ENCODE data around the gene DUSP28. TPM values are rescaled to one million over a fixed set of nuclear protein-coding genes. Genes with fewer than 3 reads are reported as not detected.

The DUSP28 gene, protein sequence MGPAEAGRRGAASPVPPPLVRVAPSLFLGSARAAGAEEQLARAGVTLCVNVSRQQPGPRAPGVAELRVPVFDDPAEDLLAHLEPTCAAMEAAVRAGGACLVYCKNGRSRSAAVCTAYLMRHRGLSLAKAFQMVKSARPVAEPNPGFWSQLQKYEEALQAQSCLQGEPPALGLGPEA
- total RNA-seq, result 2.5 and 4.6 TPM in 2 replicates

DNA sequence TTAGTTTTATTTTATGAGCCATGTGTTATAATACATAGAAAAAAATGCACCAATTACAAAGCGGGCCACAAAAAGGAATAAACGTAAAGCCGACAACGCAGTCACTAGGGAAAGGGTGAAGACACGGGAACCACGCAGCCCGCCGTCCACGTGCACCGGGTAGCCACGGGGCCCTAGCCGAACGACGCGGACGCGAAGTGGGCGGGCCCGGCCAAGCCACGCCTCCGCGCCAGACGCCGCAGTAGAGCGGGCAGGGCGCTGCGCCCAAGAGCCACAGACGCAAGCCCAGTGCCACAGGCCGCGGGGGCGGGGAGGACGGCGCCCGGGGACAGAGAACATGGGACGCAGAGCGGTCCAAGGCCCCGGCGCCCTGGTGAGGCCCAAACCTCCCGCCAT is at the start of gene DUSP28:
Gene DUSP28, plus strand, starts transcription at position 274 of the 396 bp plus-strand sequence. CDS start 328 bp downstream, outside the sequence.

DNA sequence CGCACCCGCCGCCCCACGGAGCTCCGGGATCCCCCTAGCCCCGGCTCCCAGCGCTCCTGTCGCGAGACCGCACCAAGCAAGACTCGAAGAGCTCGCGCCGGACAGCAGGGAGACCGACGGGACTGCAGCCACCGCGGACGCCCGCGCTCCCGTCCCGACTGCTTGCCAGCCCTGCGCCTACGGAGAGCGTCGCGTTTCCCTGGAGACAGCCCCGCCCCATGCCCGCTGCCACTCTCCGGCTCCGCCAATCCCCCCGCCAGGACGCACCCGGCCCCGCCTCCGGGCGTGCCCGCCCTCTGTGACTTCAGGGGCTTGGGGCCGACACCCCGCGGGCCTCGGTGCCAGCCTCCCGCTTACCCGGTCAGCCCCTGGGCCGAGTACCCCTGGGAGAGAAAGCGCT is 2.3 kb upstream of the DUSP28 start, which contains the start of gene ANKMY1:
Gene ANKMY1, minus strand, starts transcription at position 181 of the 400 bp plus-strand sequence. CDS start 653 bp downstream, outside the sequence.

DNA sequence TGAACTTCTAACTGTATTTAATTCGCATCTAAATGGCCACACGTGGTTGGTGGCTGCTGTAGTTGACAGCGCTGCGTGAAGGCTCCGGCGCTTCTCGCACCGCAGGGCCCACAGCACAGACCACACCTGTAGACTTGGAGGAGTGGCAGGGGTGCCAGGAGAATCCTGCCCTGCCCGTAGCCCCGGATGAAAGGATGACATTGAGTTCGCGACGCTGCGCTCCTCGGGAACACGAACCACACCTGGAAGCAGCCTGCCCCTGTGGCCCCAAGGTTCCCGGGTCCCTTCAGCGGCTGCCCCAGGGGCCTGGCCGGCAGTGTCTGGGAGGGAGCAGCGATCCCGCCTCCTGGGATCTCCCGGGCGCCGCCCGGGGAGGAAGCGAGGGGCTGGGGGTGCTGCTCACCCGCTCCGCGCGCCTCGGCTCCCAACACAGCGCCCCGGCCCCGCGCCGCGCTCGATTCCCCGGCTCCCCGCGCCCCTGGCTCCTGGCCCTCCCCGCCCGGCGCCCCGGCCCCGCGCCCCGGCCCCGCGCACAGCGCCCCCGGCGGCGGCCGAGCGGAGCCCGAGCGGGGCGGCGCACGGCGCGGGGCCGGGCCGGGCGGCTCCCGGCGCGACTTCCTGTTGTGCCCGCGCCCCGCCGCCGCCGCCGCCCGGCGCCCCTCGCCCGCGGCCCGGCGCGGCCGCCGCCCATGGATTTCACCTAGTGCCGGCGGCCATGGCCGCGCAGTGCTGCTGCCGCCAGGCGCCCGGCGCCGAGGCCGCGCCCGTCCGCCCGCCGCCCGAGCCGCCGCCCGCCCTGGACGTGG is 7.9 kb downstream of the DUSP28 start, which contains the start of gene RNPEPL1:
Gene RNPEPL1, plus strand, starts transcription at position 613 of the 806 bp plus-strand sequence. Its CDS starts 103 bp downstream, at position 716.

DNA sequence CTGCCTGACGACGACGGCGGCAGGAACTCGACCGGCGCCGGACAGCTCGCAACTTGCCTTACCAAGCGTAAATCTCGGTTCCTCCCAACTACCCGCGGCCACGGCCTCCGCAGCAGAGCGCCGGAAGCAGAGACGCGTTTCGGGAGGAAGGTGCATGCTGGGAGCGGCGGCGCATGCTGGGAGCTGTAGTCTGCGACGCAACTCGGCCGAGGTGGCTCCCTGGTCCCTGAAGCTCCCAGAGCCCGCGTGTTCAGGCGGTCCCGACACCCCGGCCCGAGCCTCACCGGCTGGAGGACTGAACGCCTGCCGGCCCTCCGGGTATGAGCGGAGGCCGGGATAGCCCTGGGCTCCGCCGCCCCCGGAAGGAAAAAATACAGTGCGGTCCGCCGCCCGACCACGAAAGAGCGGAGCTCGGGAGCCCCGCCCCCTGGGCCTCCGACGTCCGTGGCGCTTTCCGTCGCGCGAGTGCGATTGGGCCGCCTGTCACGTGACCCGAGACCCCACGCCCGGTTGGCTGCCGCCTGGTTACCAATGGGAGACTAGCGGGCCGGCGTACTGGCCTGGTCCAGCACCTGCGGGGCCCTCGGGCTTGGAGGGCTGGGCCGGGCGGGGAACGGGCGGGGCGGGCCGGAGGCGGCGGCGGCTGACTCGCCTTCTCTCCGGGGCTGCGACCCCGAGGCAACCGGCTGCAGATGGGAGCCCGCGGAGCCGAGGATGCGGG is 26.2 kb downstream of the DUSP28 start, which contains the start of gene CAPN10:
Gene CAPN10, plus strand, starts transcription at position 537 of the 721 bp plus-strand sequence. Its CDS starts 178 bp downstream, at position 715.

Other genes starting within 250 kb of the DUSP28 start
- 122 and 162 TPM in 2 replicates for gene GPC1, start 124.7 kb upstream of the DUSP28 start, total RNA-seq
- gene ANKMY1, start 2.4 kb upstream of the DUSP28 start, total RNA-seq, result 3.5 and 6.1 TPM in 2 replicates
- gene RNPEPL1, start 8.1 kb downstream of the DUSP28 start, total RNA-seq, result 18.6 and 35.8 TPM in 2 replicates
- 15.6 and 16.2 TPM in 2 replicates for gene CAPN10, start 26.4 kb downstream of the DUSP28 start, total RNA-seq
- not detected in 2 replicates for gene GPR35, start 65.1 kb downstream of the DUSP28 start, total RNA-seq
- gene AQP12B, start 122.5 kb downstream of the DUSP28 start, total RNA-seq, result not detected in 2 replicates
- gene AQP12A, start 131.5 kb downstream of the DUSP28 start, total RNA-seq, result not detected in 2 replicates

Measured in hair follicular keratinocyte (primary cell).